Pons (tissue), 1 donor: Measurements from ENCODE around the gene ZNF189.
"Not testable (repeated sequence)": the region's sequence is repeated elsewhere in the genome, so short reads cannot be mapped to it uniquely, and the experiment has no call there.

Experiments
- DNase-seq: peaks from one replicate; pipeline ENCODE4 v3.0.0-alpha.2; 2016; ENCODE audit warnings: low spot score

The ZNF189 gene

DNA sequence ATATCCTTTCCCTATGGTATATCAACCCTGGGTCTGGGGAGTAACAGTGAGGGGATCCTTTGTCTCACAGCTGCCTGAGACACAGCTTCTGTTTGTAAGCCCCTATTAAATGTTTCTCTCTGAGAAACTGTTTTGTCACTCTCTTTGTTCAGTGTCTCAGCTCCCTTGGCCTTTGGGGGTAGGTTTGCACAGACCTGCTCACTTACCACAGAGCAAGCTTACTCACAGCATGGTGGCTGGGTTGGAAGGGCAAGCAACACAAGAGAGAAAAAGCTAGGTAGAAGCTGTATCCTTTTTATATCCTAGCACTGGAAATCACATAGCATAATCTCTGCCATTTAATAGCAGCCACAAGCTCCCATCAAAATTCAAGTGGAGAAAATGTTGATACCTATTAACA is 18.4 kb upstream of the ZNF189 start:
- no peak for DNase-seq

DNA sequence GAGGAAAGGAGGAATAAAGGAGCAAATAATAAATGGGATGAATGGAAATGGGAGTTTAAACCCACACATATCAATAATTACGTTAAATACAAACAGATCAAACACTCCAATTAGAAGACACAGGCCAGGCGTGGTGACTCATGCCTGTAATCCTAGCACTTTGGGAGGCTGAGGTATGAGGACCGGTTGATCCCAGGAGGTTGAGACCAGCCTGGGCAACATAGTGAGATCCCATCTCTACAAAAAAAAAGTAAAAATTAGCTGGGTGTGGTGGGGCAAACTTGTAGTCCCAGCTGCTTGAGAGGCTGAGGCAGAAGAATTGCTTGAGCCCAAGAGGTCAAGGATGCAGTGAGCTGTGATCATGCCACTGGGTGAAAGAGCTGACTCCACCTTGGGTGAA is 17.5 kb upstream of the ZNF189 start:
- DNase-seq, result no peak

DNA sequence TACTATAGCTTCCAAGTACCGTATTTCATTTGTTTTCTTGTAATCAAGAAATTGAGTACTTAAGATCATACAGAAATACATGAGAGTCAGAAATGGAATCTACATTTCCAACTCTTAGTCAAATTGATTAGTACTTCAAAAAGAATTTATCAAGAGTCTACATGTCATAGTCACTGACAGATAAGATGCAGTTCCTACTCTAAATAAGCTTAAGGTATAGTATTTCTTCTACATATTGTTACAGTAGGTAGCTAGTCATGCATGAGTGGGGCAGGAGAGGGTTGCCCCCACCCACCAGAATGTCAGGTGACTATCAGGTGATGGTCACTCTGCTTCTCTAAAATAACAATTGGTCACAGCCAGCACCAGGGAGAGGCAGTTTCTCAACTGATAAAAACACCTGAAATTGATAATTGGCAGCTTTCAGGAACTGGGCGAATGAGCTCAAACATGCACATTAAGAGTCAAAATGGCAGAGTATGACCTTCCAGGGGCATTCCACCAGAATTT is 16.8 kb upstream of the ZNF189 start:
- DNase-seq, result no peak

GRCh38 chr9:101383361-101383760 is 15.3 kb upstream of the ZNF189 start:
- DNase-seq, result no peak

DNA sequence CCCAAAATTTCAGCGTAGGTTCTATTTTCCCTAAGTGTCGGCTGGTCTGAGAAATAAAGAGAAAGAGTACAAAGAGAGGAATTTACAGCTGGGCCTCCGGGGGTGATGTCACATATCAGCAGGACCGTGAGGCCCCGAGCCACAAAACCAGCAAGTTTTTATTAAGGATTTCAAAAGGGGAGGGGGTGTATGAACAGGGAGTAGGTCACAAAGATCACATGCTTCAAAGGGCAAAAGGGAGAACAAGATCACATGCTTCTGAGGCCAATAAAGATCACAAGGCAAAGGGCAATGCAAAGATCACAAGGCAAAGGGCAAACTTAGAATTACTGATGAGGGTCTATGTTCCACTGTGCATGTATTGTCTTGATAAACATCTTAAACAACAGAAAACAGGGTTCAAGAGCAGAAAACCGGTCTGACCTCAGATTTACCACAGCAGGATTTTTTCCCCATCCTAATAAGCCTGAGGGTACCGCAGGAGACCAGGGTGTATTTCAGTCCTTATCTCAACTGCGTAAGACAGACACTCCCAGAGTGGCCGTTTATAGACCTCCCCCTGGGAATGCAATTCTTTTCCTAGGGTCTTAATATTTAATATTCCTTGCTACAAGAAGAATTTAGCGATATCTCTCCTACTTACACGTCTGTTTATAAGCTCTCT is 13.6 kb upstream of the ZNF189 start, which contains the start of gene BAAT:
BAAT (minus strand) TSS at position 134 of the 664 bp plus-strand sequence. CDS start 13,602 bp downstream, outside the sequence.
- not testable (repeated sequence) for DNase-seq

DNA sequence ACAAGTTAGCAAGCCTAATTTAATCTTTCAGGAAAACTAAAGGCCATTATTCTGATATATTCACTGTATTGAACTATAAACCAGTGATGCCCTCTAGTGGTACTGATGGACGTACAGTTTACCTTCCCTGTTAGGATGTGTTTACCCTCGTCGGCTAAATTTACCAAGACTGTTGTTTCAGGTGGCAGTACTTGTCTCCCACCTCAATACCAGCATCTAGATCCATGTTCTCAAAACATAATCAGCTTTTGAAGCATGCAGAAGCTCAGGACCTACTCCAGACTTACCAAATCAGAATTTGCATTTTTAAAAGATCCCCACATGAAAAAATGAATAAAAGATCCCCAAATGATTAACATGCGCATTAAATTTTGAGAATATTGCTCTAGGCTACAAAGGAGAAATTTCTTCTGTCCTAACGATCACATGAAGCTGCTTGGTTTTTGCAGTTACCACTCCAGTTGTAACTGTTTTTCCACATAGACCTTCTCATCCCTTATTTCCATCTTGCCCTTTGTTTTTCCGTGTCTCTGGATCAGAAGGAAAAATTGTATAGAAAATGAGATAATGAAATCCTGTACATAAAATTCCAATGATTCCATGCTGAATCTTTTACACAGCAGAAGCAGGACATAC is 10.7 kb upstream of the ZNF189 start:
- peak; percentile 79 for DNase-seq

DNA sequence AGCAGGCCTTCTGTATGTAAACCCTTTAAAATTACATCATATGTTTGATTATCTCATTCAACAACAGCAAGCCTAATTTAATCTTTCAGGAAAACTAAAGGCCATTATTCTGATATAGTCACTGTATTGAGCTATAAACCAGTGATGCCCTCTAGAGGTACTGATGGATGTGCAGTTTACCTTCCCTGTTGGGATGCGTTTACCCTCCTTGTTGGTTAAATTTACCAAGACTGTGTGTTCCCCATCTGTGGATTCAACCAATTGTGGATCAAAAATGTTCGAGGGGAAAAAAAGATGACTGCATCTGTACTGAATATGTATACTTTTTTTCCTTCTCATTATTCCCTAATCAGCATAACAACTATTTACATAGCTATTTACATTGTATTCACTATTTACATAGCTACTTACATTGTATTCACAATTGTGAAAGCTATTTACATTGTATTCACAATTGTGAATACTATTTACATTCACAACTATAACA is 10.1 kb upstream of the ZNF189 start:
- DNase-seq, result peak; percentile 62

DNA sequence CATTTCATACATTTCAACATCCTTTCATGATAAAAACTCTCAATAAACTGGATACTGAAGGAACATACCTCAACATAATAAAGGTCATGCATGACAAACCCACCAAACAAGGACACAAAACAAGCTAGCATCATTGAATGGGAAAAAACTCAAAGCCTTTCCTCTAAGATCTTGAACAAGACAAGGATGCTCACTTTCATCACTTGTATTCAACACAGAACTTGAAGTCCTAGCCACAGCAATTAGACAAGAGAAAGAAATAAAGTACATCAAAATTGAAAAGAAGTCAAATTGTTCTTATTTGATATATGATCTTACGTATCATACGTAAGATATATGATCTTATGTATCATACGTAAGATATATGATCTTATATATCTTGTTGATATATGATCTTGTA is 5.5 kb upstream of the ZNF189 start:
- no peak for DNase-seq

DNA sequence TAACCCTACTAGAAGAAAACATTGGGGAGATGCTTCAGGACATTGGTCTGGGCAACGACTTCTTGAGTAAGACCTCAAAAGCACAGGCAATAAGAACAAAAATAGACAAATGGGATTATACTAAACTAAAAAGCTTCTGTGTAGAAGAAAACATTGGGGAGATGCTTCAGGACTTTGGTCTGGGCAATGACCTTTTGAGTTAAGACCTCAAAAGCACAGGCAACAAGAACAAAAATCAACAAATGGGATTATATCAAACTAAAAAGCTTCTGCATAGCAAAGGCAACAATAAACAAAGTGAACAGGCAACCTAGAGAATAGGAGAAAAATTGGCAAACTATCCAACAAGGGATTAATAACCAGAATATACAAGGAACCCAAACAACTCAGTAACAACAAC is 4.0 kb upstream of the ZNF189 start:
- DNase-seq, result no peak

DNA sequence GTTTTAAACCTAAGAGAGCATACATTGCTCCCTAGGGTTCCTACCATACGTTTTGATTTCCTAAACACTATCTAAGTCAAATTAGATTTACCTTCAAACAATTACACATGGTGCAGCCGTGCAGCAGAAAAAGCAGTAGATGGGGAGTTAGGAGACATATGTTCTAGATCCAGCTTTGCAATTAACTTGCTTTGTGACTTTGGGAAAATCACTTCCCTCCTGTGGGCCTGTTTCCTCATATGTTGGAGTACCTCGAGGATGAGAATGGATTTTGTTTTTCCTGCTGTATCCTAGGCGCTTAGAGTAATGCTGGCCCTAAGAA is 944 bp upstream of the ZNF189 start:
- DNase-seq, result no peak

DNA sequence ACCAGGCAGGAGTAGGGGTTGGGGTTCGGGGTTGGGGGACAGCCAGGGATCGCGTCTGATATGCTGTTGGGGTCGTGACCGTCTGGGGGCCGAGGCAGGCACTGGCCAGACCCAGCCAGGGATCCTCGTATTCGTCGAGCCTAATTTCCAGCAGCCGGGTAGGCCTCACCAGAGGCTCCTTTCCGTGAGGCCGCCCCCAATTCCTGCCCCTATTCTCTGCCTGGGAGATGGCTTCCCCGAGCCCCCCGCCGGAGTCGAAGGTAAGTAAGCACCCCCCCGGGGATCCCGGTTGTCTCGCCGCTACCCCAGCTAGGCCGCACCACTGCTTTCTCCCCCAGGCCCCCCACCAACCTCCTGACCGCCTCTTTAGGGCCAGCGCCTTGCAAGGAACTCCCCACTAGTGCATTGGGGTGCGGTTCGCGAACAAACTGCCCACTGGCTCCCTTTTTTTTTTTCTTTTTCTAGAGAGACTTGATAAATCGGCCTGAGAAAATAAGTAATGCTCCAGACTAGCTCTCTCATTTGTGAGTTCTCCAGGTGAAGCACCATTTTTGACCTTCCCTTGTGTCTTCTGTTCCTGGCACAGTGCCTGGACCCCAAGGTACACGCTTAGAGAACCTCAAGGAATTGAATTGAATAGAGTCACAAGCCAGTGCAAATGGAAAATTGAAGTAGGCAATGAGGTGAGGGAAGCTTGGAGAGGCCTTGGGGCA is 435 bp downstream of the ZNF189 start:
- DNase-seq, result peak; percentile 54

DNA sequence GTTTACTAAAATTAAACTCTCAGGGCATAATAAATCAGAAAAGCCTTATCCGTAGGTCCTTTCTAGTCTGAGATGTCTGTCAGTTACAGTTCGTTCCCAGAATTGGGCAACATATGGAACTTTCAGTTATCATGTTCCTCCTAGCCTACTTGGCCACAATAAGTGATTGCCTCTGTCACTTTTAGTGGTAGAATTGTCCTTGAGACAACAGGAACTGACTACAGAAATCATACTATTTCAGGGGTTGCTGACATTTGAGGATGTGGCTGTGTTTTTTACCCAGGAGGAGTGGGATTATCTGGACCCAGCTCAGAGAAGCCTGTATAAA is 956 bp downstream of the ZNF189 start:
- DNase-seq, result no peak

GRCh38 chr9:101400120-101400519 is 1.5 kb downstream of the ZNF189 start:
- no peak for DNase-seq

DNA sequence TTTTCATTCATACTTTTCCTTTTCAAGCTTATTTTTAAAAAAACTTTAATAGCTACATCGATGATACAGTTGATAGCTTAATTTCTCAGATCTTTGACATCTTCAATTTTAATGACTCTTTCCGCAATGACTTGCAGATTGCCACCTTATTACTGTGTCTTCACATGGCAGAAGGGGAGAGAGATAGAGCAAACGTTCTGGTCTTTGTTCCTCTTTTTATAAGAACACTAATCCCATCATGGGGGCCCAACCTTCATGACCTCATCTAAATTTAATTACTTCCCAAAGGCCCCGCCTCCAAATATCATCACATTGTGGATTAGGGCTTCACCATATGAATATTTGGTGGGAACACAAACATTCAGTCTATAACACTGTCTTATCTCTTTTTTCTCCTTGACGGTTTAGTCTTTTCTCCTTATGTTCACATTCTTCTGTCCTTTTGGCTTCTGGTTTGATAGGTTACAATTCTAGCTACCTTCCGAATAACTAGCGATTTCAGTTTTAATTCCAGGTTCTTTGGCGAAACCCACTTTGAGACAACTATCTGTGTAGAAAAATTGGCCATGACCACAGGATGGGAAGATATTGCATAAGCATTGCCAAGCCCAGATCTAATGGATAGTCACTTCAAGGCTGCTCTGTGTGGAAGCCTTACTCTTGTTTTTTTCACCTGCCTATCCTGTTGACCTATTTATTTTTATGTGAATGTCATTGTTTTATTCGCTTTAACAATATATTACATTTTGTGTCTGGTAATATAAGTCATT is 5.0 kb downstream of the ZNF189 start:
- DNase-seq, result no peak

- DNase-seq, result no peak
Measured at GRCh38 chr9:101408374-101409078, 9.9 kb downstream of the ZNF189 start.

DNA sequence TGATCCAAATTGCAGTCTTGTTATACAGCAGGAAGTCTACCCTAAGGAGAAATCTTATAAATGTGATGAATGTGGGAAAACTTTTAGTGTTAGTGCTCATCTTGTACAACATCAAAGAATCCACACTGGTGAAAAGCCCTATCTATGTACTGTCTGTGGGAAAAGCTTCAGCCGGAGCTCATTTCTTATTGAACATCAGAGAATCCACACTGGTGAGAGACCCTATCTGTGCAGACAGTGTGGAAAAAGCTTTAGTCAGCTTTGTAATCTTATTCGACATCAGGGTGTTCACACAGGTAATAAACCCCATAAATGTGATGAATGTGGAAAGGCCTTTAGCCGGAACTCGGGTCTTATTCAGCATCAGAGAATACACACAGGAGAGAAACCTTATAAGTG is 10.4 kb downstream of the ZNF189 start:
- DNase-seq, result no peak

DNA sequence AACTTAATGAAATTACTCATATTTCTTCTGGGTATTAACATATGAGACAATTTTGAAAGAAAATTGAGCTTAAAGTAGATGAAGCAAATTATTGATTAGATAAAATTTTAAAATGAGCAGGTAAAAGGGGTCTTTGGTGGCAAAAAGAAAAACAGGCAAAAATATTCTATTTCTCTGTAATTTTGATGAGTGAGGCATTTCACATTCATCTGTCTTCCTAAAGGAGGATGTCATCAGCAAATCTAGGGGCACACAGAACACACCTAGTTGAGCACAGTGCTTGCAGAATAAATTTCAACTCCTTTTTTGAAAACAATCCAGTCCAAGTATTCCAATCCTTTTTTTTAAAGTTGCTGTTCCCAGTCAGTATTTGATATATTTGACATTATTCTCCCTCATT is 16.2 kb downstream of the ZNF189 start:
- DNase-seq, result no peak

GRCh38 chr9:101415578-101415977 is 16.9 kb downstream of the ZNF189 start:
- DNase-seq, result no peak

DNA sequence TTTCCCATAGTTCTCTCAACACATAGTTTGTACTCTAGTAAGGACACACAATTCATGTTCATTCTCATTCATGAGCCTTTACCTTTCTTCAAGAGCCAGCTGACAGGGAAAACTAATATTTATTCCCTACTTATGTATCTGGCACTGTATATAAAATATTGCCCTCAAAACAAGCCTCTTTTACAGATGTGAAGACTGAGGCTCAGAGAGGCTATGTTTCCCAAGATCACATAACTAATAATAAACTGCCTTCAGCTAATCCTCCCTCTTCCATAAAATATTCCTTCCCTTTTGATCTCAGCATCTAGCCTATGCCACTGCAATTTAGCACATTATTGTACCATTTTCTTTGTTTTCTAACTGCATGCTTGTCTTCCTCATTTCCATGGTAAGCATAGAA is 18.7 kb downstream of the ZNF189 start:
- DNase-seq, result no peak

DNA sequence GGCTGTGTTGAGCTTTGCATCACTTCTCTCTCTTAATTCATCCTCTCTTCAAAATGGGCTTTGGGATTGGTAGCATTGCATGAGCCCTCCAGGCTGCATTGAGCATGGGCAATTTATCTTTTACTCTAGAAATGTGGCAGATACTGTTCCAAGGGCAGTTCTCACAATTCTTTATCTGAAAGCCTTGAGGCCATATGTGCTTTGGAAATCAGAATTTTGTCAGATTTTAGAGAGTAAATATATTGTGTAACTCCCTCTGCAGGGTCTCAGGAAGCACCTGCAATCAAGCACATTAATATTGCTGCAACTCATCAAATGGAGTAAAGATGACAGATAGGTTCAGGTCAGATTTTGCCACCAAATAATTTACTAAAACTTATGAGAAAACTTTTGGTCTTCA is 19.3 kb downstream of the ZNF189 start:
- no peak for DNase-seq

DNA sequence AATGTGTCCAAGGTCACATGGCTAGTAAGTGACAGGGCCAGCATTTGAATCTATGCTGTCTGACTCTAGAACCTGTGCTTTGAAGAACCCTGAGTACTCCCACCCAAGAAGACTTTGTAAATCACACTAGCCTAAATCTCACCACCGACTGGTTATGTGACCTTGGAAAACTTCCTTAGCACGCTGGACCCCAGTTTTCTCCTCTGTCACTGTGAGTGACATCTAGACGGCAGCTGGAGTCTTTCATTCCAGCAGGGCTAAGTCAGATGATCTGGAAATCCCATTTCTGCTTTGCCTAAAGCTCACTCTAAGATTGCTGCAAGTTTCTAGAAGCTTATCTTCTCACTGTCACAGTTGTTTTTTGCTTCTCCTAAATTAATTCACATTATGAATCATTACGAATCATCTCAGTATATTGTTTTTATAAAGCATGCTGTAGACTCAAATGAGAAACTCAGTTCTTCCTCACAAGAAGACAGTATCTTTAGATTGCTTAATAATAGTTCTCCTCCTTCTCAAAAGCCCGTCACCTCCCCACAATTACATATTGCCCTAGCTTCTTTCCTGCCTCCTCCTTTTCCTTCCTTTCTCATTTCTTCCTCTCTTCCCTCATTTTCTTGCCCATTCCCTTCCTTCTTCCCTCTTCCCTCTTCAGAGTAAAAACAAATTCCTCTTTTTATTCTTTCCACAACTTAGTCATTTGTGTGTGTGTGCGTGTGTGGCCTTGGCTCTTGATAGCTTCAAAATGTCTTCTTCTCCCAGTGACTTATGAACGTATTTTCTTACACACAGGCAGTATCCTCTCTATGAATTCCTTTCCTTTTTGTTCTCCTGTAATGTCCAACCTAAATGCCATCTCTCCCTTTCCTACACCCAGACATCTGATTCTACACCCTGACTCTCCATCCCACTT is 20.1 kb downstream of the ZNF189 start:
- no peak for DNase-seq
